DOHH2 (cell line): Measurements from ENCODE around the gene DNM1L.

Source experiments
- H3F3A ChIP-seq: fragments of 200-600 bp; sonication (generic), shearing (Covaris generic); 2 replicates; pipeline ENCODE4 v1.6.0; 2016; ENCODE audit warnings: antibody characterized with exemption, mild to moderate bottlenecking; ENCODE audit not compliant: control insufficient read depth, insufficient read depth
- H3K27ac ChIP-seq: fragments of 200-600 bp; sonication (generic); 2 replicates; pipeline ENCODE4 v1.5.1; 2014; ENCODE audit warnings: low read depth, mild to moderate bottlenecking, low read length, moderate library complexity
- H3K27me3 ChIP-seq: fragments of 200-600 bp; sonication (generic); 2 replicates; pipeline ENCODE4 v1.6.1; 2014; ENCODE audit warnings: mild to moderate bottlenecking, low read length, mixed read lengths; ENCODE audit not compliant: control insufficient read depth
- H3K36me3 ChIP-seq: fragments of 200-600 bp; sonication (generic); 2 replicates; pipeline ENCODE4 v1.6.1; 2014; ENCODE audit warnings: mild to moderate bottlenecking, low read length, moderate library complexity, mixed read lengths; ENCODE audit not compliant: control insufficient read depth
- H3K4me1 ChIP-seq: fragments of 200-600 bp; sonication (generic); 2 replicates; pipeline ENCODE4 v1.6.1; 2014; ENCODE audit warnings: mild to moderate bottlenecking, low read length, mixed read lengths; ENCODE audit not compliant: control insufficient read depth
- H3K4me2 ChIP-seq: fragments of 200-600 bp; sonication (generic); 2 replicates; pipeline ENCODE4 v1.6.0; 2014; ENCODE audit warnings: mild to moderate bottlenecking, low read length, moderate library complexity
- H3K4me3 ChIP-seq: fragments of 200-600 bp; sonication (generic); 2 replicates; pipeline ENCODE4 v1.5.1; 2014; ENCODE audit warnings: mild to moderate bottlenecking, low read length, mixed read lengths
- H3K79me2 ChIP-seq: fragments of 200-600 bp; sonication (generic); 2 replicates; pipeline ENCODE4 v1.6.1; 2014; ENCODE audit warnings: mild to moderate bottlenecking, low read length, mixed read lengths; ENCODE audit not compliant: control insufficient read depth
- H3K9me2 ChIP-seq: fragments of 200-600 bp; sonication (generic); replicated peaks from 2 replicates; pipeline ENCODE4 v1.6.1; 2014; ENCODE audit warnings: mild to moderate bottlenecking, low read length, mixed read lengths; ENCODE audit not compliant: control insufficient read depth
- H3K9me3 ChIP-seq: fragments of 200-600 bp; sonication (generic); 2 replicates; pipeline ENCODE4 v1.6.1; 2014; ENCODE audit warnings: antibody characterized with exemption, low read length, mixed read lengths; ENCODE audit not compliant: control insufficient read depth, insufficient read depth
- H4K20me1 ChIP-seq: fragments of 200-600 bp; sonication (generic); 2 replicates; pipeline ENCODE4 v1.6.0; 2014; ENCODE audit warnings: low read depth, mild to moderate bottlenecking, antibody characterized with exemption, low read length, moderate library complexity; ENCODE audit not compliant: control insufficient read depth, insufficient read depth
- EZH2phosphoT487 ChIP-seq: fragments of 200-600 bp; sonication (generic); IDR thresholded peaks from 2 replicates; pipeline ENCODE4 v1.6.1; 2017; ENCODE audit warnings: borderline replicate concordance, mild to moderate bottlenecking, antibody characterized with exemption, low read length, moderate library complexity, mixed read lengths
- TF ChIP-seq, protein P1 (sequence below): fragments of 200-600 bp; sonication (generic); IDR thresholded peaks from one replicate; pipeline ENCODE4 v1.5.1; 2014; ENCODE audit warnings: antibody characterized with exemption, mild to moderate bottlenecking, low read depth, low read length; ENCODE audit not compliant: poor library complexity, severe bottlenecking

Gene DNM1L

GRCh38 chr12:32693036-32693435 lies 13.9 kb downstream of the DNM1L start:
- H3K4me2 ChIP-seq, result no peak overlapping the region
- H3K36me3 ChIP-seq, result peaks cover 57% of the 10 kb centered on the region
- H3K9me3 ChIP-seq, result no peaks in the 10 kb centered on the region
- H3K27me3 ChIP-seq, result no peaks in the 10 kb centered on the region
- no peaks in the 10 kb centered on the region for H3F3A ChIP-seq
- no peak overlapping the region for H3K4me3 ChIP-seq
- H4K20me1 ChIP-seq, result peaks cover 30% of the 10 kb centered on the region
- no peak overlapping the region for H3K27ac ChIP-seq
- TF ChIP-seq EZH2phosphoT487, result no peak
- TF ChIP-seq, protein P1, sequence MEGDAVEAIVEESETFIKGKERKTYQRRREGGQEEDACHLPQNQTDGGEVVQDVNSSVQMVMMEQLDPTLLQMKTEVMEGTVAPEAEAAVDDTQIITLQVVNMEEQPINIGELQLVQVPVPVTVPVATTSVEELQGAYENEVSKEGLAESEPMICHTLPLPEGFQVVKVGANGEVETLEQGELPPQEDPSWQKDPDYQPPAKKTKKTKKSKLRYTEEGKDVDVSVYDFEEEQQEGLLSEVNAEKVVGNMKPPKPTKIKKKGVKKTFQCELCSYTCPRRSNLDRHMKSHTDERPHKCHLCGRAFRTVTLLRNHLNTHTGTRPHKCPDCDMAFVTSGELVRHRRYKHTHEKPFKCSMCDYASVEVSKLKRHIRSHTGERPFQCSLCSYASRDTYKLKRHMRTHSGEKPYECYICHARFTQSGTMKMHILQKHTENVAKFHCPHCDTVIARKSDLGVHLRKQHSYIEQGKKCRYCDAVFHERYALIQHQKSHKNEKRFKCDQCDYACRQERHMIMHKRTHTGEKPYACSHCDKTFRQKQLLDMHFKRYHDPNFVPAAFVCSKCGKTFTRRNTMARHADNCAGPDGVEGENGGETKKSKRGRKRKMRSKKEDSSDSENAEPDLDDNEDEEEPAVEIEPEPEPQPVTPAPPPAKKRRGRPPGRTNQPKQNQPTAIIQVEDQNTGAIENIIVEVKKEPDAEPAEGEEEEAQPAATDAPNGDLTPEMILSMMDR, result no peak
- H3K9me2 ChIP-seq, result no peaks in the 10 kb centered on the region
- H3K79me2 ChIP-seq, result peaks cover 100% of the 10 kb centered on the region
- H3K4me1 ChIP-seq, result peaks cover 53% of the 10 kb centered on the region

- TF ChIP-seq, protein P1, result no peak
- TF ChIP-seq EZH2phosphoT487, result no peak
Observed at GRCh38 chr12:32695787-32696186, 16.7 kb downstream of the DNM1L start.

GRCh38 chr12:32697445-32697844 lies 18.3 kb downstream of the DNM1L start:
- no peaks in the 10 kb centered on the region for H3K9me2 ChIP-seq
- H3K36me3 ChIP-seq, result peaks cover 43% of the 10 kb centered on the region
- no peaks in the 10 kb centered on the region for H3F3A ChIP-seq
- H3K27ac ChIP-seq, result no peak overlapping the region
- no peaks in the 10 kb centered on the region for H3K27me3 ChIP-seq
- H3K4me3 ChIP-seq, result no peak overlapping the region
- H3K9me3 ChIP-seq, result no peaks in the 10 kb centered on the region
- H3K4me1 ChIP-seq, result peaks cover 50% of the 10 kb centered on the region
- peak overlapping the region; percentile 47; the same call in 1 of the 2 replicates for H3K4me2 ChIP-seq
- TF ChIP-seq EZH2phosphoT487, result no peak
- TF ChIP-seq, protein P1, result no peak
- H4K20me1 ChIP-seq, result peaks cover 26% of the 10 kb centered on the region
- H3K79me2 ChIP-seq, result peaks cover 88% of the 10 kb centered on the region

More at GRCh38 chr12:32695787-32696186, 16.7 kb downstream of the DNM1L start:
- Histone ChIP-seq H3K27me3 (no peaks in the 10 kb centered on the region), H3K36me3 (peaks cover 45% of the 10 kb centered on the region), H4K20me1 (peaks cover 29% of the 10 kb centered on the region), H3F3A (no peaks in the 10 kb centered on the region), H3K4me2 (no peak overlapping the region), H3K4me3 (no peak overlapping the region), H3K9me2 (no peaks in the 10 kb centered on the region), H3K4me1 (peaks cover 56% of the 10 kb centered on the region), H3K9me3 (no peaks in the 10 kb centered on the region), H3K27ac (no peak overlapping the region), H3K79me2 (peaks cover 100% of the 10 kb centered on the region)
